WTC11 (cell line): ENCODE measurements around the gene ELN. TPM values are rescaled to one million over a fixed set of nuclear protein-coding genes. Genes with fewer than 3 reads are reported as not detected.

Source experiments
- ATAC-seq: fragments of 200-7000 bp; cut with Tn5 transposase; 2 replicates; pipeline ENCODE4 v1.10.0; 2021; ENCODE audit warnings: mild to moderate bottlenecking, moderate library complexity
- CTCF ChIA-PET: fragments of 300-600 bp; sonication (Branson Sonifier 250); formaldehyde crosslinking; loops from one replicate; lab custom pipeline; 2021; ENCODE audit warnings: antibody characterized with exemption; lab: Charles Lee
- POLR2A ChIA-PET: fragments of 350-600 bp; sonication (Branson Sonifier 250); formaldehyde crosslinking; loops from one replicate; lab custom pipeline; 2021; ENCODE audit warnings: antibody characterized with exemption; lab: Charles Lee
- DNase-seq: peaks from one replicate; pipeline ENCODE4 v3.0.0; 2021; ENCODE audit warnings: low spot score
- H3K27ac Mint-ChIP-seq: 2 replicates; pipeline ENCODE4 v1.8.0; 2021; ENCODE audit warnings: mixed read lengths
- H3K27me3 Mint-ChIP-seq: 2 replicates; pipeline ENCODE4 v1.8.0; 2021; ENCODE audit warnings: low read depth, mild to moderate bottlenecking, moderate library complexity, mixed read lengths
- H3K36me3 Mint-ChIP-seq: 2 replicates; pipeline ENCODE4 v1.8.0; 2021; ENCODE audit warnings: mixed read lengths
- H3K4me1 Mint-ChIP-seq: 2 replicates; pipeline ENCODE4 v1.8.0; 2022; ENCODE audit warnings: mixed read lengths
- H3K4me3 Mint-ChIP-seq: 2 replicates; pipeline ENCODE4 v1.8.0; 2021; ENCODE audit warnings: mild to moderate bottlenecking, moderate library complexity, mixed read lengths
- H3K9me3 Mint-ChIP-seq: 2 replicates; pipeline ENCODE4 v1.8.0; 2021; ENCODE audit warnings: mixed read lengths
- ATF1 ChIP-seq: sonication (generic); formaldehyde crosslinking; IDR thresholded peaks from 2 replicates; pipeline ENCODE4 v1.8.1; 2023; ENCODE audit warnings: mild to moderate bottlenecking, moderate library complexity, missing genetic modification reagents
- CREB1 ChIP-seq: sonication (generic); formaldehyde crosslinking; IDR thresholded peaks from 2 replicates; pipeline ENCODE4 v1.8.0; 2023; ENCODE audit warnings: mild to moderate bottlenecking, missing genetic modification reagents
- CTCF ChIP-seq: fragments of 200-600 bp; IDR thresholded peaks from 2 replicates; pipeline ENCODE4 v1.8.0; 2022; ENCODE audit warnings: antibody characterized with exemption
- GABPB1 ChIP-seq: sonication (generic); formaldehyde crosslinking; IDR thresholded peaks from 2 replicates; pipeline ENCODE4 v1.8.1; 2023; ENCODE audit warnings: mild to moderate bottlenecking, missing genetic modification reagents
- HMGA2 ChIP-seq: fragments of 250-450 bp; sonication (Bioruptor Pico); IDR thresholded peaks from 2 replicates; pipeline ENCODE4 v1.4.0; 2021; ENCODE audit warnings: mild to moderate bottlenecking, moderate library complexity
- JUN ChIP-seq: sonication (generic); formaldehyde crosslinking; IDR thresholded peaks from 2 replicates; pipeline ENCODE4 v1.8.0; 2023; ENCODE audit warnings: mild to moderate bottlenecking, missing genetic modification reagents
- NR1H2 ChIP-seq: sonication (generic); formaldehyde crosslinking; IDR thresholded peaks from 2 replicates; pipeline ENCODE4 v1.9.0; 2021; ENCODE audit warnings: mild to moderate bottlenecking, moderate library complexity, missing genetic modification reagents
- PRRX2 ChIP-seq: fragments of 250-450 bp; sonication (Bioruptor Pico); IDR thresholded peaks from 2 replicates; pipeline ENCODE4 v1.8.0; 2021; ENCODE audit warnings: mild to moderate bottlenecking
- RELA ChIP-seq: sonication (generic); formaldehyde crosslinking; IDR thresholded peaks from 2 replicates; pipeline ENCODE4 v1.8.1; 2022; ENCODE audit warnings: missing genetic modification reagents, mild to moderate bottlenecking, borderline replicate concordance
- SMAD3 ChIP-seq: sonication (generic); formaldehyde crosslinking; IDR thresholded peaks from 2 replicates; pipeline ENCODE4 v1.8.0; 2022; ENCODE audit warnings: missing genetic modification reagents, mild to moderate bottlenecking, borderline replicate concordance
- SOX15 ChIP-seq: fragments of 250-450 bp; sonication (Bioruptor Pico); IDR thresholded peaks from 2 replicates; pipeline ENCODE4 v1.9.0; 2021; ENCODE audit warnings: mild to moderate bottlenecking
- STAT6 ChIP-seq: sonication (generic); formaldehyde crosslinking; conservative IDR thresholded peaks from 2 replicates; pipeline ENCODE4 v1.8.1; 2023; ENCODE audit warnings: mild to moderate bottlenecking, low read depth, missing genetic modification reagents, moderate library complexity
- USF1 ChIP-seq: sonication (generic); formaldehyde crosslinking; IDR thresholded peaks from 2 replicates; pipeline ENCODE4 v1.8.0; 2022; ENCODE audit warnings: mild to moderate bottlenecking, missing genetic modification reagents
- ZBTB43 ChIP-seq: sonication (generic); formaldehyde crosslinking; IDR thresholded peaks from 2 replicates; pipeline ENCODE4 v1.8.1; 2023; ENCODE audit warnings: mild to moderate bottlenecking, missing genetic modification reagents
- ZNF121 ChIP-seq: sonication (generic); formaldehyde crosslinking; IDR thresholded peaks from 2 replicates; pipeline ENCODE4 v1.8.0; 2023; ENCODE audit warnings: missing genetic modification reagents
- ZNF138 ChIP-seq: sonication (generic); formaldehyde crosslinking; conservative IDR thresholded peaks from 2 replicates; pipeline ENCODE4 v1.8.1; 2022; ENCODE audit warnings: mild to moderate bottlenecking, moderate library complexity, missing genetic modification reagents
- ZNF232 ChIP-seq: sonication (generic); formaldehyde crosslinking; IDR thresholded peaks from 2 replicates; pipeline ENCODE4 v1.8.0; 2022; ENCODE audit warnings: mild to moderate bottlenecking, missing genetic modification reagents
- ZNF317 ChIP-seq: sonication (generic); formaldehyde crosslinking; IDR thresholded peaks from 2 replicates; pipeline ENCODE4 v1.8.1; 2023; ENCODE audit warnings: low read depth, mild to moderate bottlenecking, moderate library complexity, missing genetic modification reagents, borderline replicate concordance
- ZNF396 ChIP-seq: fragments of 250-450 bp; sonication (Bioruptor Pico); IDR thresholded peaks from 2 replicates; pipeline ENCODE4 v1.8.0; 2021; ENCODE audit warnings: mild to moderate bottlenecking, moderate library complexity, borderline replicate concordance
- ZNF416 ChIP-seq: fragments of 250-450 bp; sonication (Bioruptor Pico); IDR thresholded peaks from 2 replicates; pipeline ENCODE4 v1.9.0; 2021; ENCODE audit warnings: mild to moderate bottlenecking, inconsistent platforms
- ZNF532 ChIP-seq: fragments of 250-450 bp; sonication (Bioruptor Pico); IDR thresholded peaks from 2 replicates; pipeline ENCODE4 v1.9.0; 2021; ENCODE audit warnings: mild to moderate bottlenecking, borderline replicate concordance
- ZNF671 ChIP-seq: fragments of 250-450 bp; sonication (Bioruptor Pico); IDR thresholded peaks from 2 replicates; pipeline ENCODE4 v1.8.0; 2021; ENCODE audit warnings: mild to moderate bottlenecking
- ZSCAN18 ChIP-seq: fragments of 250-450 bp; sonication (Bioruptor Pico); IDR thresholded peaks from 2 replicates; pipeline ENCODE4 v2.1.2; 2022; ENCODE audit warnings: mild to moderate bottlenecking, moderate library complexity
- total RNA-seq: library from RNA; stranded (reverse); gene quantifications from 3 replicates; pipeline ENCODE4 v1.2.3, GENCODE V29; 2021

ELN gene
- total RNA-seq, 1 experiment from 2014 or later = 3.3 TPM

GRCh38 chr7:74099031-74099430 lies 71.1 kb downstream of the ELN start:
- Mint-ChIP-seq H3K27ac (no peak overlapping the region), H3K27me3 (no peaks in the 10 kb centered on the region), H3K9me3 (peaks cover 9% of the 10 kb centered on the region), H3K4me1 (peaks cover 11% of the 10 kb centered on the region), H3K36me3 (peaks cover 53% of the 10 kb centered on the region), H3K4me3 (no peak overlapping the region)
- ATAC-seq (no peak), DNase-seq (no peak)
- CTCF ChIA-PET = no interaction called here
- POLR2A ChIA-PET = no interaction called here
- TF ChIP-seq SMAD3 (no peak), ZNF532 (no peak), USF1 (CRISPR knock-in tag) (no peak), ZNF317 (no peak), CTCF (no peak), ZNF671 (CRISPR knock-in tag) (no peak), ZNF416 (CRISPR knock-in tag) (no peak), HMGA2 (CRISPR knock-in tag) (no peak), NR1H2 (CRISPR knock-in tag) (no peak), PRRX2 (CRISPR knock-in tag) (no peak), ZNF232 (no peak), GABPB1 (CRISPR knock-in tag) (no peak), JUN (CRISPR knock-in tag) (no peak), CREB1 (CRISPR knock-in tag) (no peak)

- ChIA-PET CTCF (interaction anchor here (2.3 kb wide), 1 partner anchor 105 kb away, joined by 6 read pairs; no protein-coding TSS in a partner anchor), POLR2A (no interaction called here)
- H3K4me1 Mint-ChIP-seq = no peaks in the 10 kb centered on the region
- no peaks in the 10 kb centered on the region for H3K27me3 Mint-ChIP-seq
- DNase-seq (no peak), ATAC-seq (no peak)
- no peak overlapping the region for H3K4me3 Mint-ChIP-seq
- H3K36me3 Mint-ChIP-seq = peaks cover 62% of the 10 kb centered on the region
- peaks cover 9% of the 10 kb centered on the region for H3K9me3 Mint-ChIP-seq
- no peak overlapping the region for H3K27ac Mint-ChIP-seq
- no peak for TF ChIP-seq ATF1 (CRISPR knock-in tag)
- no peak for TF ChIP-seq ZBTB43
- no peak for TF ChIP-seq SOX15
- TF ChIP-seq ZSCAN18 (CRISPR knock-in tag) = no peak
- no peak for TF ChIP-seq ZNF121 (CRISPR knock-in tag)
- TF ChIP-seq STAT6 = no peak
- no peak for TF ChIP-seq ZNF138 (CRISPR knock-in tag)
- TF ChIP-seq RELA (CRISPR knock-in tag) = no peak
- TF ChIP-seq ZNF396 (CRISPR knock-in tag) = no peak
Measured at GRCh38 chr7:74101061-74101681, 73.2 kb downstream of the ELN start.
